ENCODE measurements around the gene IPCEF1. TPM values are rescaled to one million over a fixed set of nuclear protein-coding genes. Genes with fewer than 3 reads are reported as not detected.

IPCEF1 gene, protein sequence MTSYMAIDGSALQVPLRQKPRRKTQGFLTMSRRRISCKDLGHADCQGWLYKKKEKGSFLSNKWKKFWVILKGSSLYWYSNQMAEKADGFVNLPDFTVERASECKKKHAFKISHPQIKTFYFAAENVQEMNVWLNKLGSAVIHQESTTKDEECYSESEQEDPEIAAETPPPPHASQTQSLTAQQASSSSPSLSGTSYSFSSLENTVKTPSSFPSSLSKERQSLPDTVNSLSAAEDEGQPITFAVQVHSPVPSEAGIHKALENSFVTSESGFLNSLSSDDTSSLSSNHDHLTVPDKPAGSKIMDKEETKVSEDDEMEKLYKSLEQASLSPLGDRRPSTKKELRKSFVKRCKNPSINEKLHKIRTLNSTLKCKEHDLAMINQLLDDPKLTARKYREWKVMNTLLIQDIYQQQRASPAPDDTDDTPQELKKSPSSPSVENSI
- 0.61 TPM for total RNA-seq (ENCODE audit: unreplicated experiment)
- long read RNA-seq, partial matches to known transcripts = 0 of 1 reads
- long read RNA-seq, other reads (novel, unspliced or antisense) = 1 of 1 reads

DNA sequence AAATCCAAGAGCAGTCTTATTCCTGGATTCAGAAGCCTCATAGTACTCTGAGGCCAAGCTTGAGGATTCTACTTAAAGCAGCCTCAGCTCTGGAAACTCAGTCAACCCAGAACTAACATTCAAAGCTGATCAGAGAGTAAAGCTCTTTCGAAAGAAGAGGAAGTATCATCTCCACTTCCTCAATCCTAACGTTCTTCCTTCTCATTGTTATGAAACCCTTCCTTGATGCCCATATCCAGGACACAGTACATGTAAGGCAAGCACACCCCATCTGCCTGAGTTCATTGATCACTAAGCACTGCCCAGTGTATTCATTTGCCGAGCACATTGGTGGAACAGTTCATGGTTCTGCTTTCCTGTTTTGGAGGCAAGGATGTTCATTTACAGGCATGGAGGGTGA lies at the start of gene IPCEF1:
Gene IPCEF1 (minus strand): TSS at position 114 of the 400 bp plus-strand sequence. CDS start 90,856 bp downstream, outside the sequence.
- no peak for DNase-seq
- Mint-ChIP-seq H3K27me3 (ENCODE audit: unreplicated experiment) (no peaks in the 10 kb centered on the region), H3K36me3 (ENCODE audit: unreplicated experiment) (peaks cover 6% of the 10 kb centered on the region), H3K27ac (ENCODE audit: unreplicated experiment) (no peak within 1 kb of the TSS), H3K9me3 (ENCODE audit: unreplicated experiment) (no peaks in the 10 kb centered on the region), H3K4me1 (ENCODE audit: low read depth, unreplicated experiment) (no peaks in the 10 kb centered on the region), H3K4me3 (ENCODE audit: unreplicated experiment) (no peak within 1 kb of the TSS)
- TF ChIP-seq CTCF (IDR thresholded peaks at IDR 0.05; ENCODE audit: partially characterized antibody, unreplicated experiment) = no peak

GRCh38 chr6:154406301-154406700 lies 49.7 kb upstream of the IPCEF1 start:
- no peak for TF ChIP-seq CTCF (IDR thresholded peaks at IDR 0.05; ENCODE audit: partially characterized antibody, unreplicated experiment)
- no peak for DNase-seq
- peaks cover 2% of the 10 kb centered on the region for H3K9me3 Mint-ChIP-seq (ENCODE audit: unreplicated experiment)
- H3K4me1 Mint-ChIP-seq (ENCODE audit: low read depth, unreplicated experiment) = no peaks in the 10 kb centered on the region
- no peaks in the 10 kb centered on the region for H3K36me3 Mint-ChIP-seq (ENCODE audit: unreplicated experiment)
- no peaks in the 10 kb centered on the region for H3K27me3 Mint-ChIP-seq (ENCODE audit: unreplicated experiment)
- H3K27ac Mint-ChIP-seq (ENCODE audit: unreplicated experiment) = no peak overlapping the region
- H3K4me3 Mint-ChIP-seq (ENCODE audit: unreplicated experiment) = no peak overlapping the region

DNA sequence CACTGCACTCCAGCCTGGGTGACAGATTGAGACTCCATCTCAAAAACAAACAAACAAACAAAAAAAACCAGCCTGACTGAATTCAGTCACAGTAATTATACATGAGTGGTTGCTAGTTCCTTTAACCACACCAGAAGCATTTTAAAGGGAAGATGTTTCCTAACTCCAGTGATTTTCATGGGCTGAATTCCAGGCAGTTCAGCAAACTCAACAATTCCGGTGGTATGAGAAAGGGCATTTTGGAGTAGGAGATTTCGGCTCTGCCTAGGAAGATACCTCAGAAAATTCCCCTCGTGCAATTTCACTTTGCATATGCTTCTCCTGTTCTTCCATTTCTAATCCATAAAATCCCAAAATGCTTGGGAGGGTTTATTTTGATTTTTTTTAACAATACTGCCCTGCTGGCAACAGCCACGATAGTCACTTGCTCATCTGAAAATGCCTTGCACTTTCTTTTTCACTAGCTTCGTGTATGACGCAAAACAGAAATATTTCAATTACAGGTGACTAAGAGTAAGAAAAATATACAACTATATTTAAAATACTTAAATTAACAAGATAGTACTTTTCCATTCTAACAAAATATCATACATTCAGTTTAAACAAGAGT lies 48.3 kb upstream of the IPCEF1 start:
- H3K27ac Mint-ChIP-seq (ENCODE audit: unreplicated experiment) = no peak overlapping the region

GRCh38 chr6:154403788-154404187 lies 47.2 kb upstream of the IPCEF1 start:
- Mint-ChIP-seq H3K27ac (ENCODE audit: unreplicated experiment) (no peak overlapping the region), H3K27me3 (ENCODE audit: unreplicated experiment) (no peaks in the 10 kb centered on the region), H3K36me3 (ENCODE audit: unreplicated experiment) (no peaks in the 10 kb centered on the region), H3K4me3 (ENCODE audit: unreplicated experiment) (no peak overlapping the region), H3K4me1 (ENCODE audit: low read depth, unreplicated experiment) (no peaks in the 10 kb centered on the region), H3K9me3 (ENCODE audit: unreplicated experiment) (peaks cover 2% of the 10 kb centered on the region)
- no peak for TF ChIP-seq CTCF (IDR thresholded peaks at IDR 0.05; ENCODE audit: partially characterized antibody, unreplicated experiment)
- no peak for DNase-seq

More for the DNA sequence above, 48.3 kb upstream of the IPCEF1 start:
- Mint-ChIP-seq H3K4me3 (ENCODE audit: unreplicated experiment) (no peak overlapping the region), H3K36me3 (ENCODE audit: unreplicated experiment) (no peaks in the 10 kb centered on the region), H3K4me1 (ENCODE audit: low read depth, unreplicated experiment) (no peaks in the 10 kb centered on the region), H3K27me3 (ENCODE audit: unreplicated experiment) (no peaks in the 10 kb centered on the region), H3K9me3 (ENCODE audit: unreplicated experiment) (peaks cover 2% of the 10 kb centered on the region)
- no peak for DNase-seq
- no peak for TF ChIP-seq CTCF (IDR thresholded peaks at IDR 0.05; ENCODE audit: partially characterized antibody, unreplicated experiment)

Data from glutamatergic neuron (in vitro differentiated cells).